ENCODE data around the gene RHOB. TPM values are rescaled to one million over a fixed set of nuclear protein-coding genes. Genes with fewer than 3 reads are reported as not detected.
A peak's percentile ranks its signal among the peaks of the same experiment; 100 is the strongest.

The RHOB gene
- total RNA-seq, 1 experiment from 2014 or later, result 38.9 TPM

DNA sequence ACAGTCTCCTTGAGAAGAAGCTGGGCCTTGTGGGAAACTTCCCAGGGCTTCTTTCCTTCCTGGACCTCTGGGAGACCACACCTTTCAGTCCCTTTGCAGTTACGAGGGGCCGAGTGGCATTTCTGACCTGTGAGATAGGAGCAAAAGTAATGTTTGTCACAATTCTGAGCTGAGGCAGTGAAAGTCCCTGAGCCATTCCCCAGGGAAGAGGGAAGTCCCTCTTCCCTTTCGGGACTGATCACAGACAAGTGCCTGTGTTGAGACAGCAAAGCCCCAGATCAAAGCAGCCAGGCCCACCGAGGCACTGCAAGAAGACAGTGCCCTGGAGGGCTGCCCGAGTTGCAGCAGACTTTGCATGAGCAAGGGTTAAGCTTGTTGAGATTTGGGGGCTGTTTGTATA, 41.9 kb downstream of the RHOB start:
- no peaks in the 10 kb centered on the region for H3K36me3 ChIP-seq (ENCODE audit: control insufficient read depth, insufficient read depth, low read length)
- ChIA-PET CTCF (no interaction called here), POLR2A (no interaction called here)
- TF ChIP-seq SIN3A (IDR thresholded peaks at IDR 0.05; ENCODE audit: borderline replicate concordance, insufficient read depth, low read depth, low read length), result no peak
- TF ChIP-seq, protein P1, sequence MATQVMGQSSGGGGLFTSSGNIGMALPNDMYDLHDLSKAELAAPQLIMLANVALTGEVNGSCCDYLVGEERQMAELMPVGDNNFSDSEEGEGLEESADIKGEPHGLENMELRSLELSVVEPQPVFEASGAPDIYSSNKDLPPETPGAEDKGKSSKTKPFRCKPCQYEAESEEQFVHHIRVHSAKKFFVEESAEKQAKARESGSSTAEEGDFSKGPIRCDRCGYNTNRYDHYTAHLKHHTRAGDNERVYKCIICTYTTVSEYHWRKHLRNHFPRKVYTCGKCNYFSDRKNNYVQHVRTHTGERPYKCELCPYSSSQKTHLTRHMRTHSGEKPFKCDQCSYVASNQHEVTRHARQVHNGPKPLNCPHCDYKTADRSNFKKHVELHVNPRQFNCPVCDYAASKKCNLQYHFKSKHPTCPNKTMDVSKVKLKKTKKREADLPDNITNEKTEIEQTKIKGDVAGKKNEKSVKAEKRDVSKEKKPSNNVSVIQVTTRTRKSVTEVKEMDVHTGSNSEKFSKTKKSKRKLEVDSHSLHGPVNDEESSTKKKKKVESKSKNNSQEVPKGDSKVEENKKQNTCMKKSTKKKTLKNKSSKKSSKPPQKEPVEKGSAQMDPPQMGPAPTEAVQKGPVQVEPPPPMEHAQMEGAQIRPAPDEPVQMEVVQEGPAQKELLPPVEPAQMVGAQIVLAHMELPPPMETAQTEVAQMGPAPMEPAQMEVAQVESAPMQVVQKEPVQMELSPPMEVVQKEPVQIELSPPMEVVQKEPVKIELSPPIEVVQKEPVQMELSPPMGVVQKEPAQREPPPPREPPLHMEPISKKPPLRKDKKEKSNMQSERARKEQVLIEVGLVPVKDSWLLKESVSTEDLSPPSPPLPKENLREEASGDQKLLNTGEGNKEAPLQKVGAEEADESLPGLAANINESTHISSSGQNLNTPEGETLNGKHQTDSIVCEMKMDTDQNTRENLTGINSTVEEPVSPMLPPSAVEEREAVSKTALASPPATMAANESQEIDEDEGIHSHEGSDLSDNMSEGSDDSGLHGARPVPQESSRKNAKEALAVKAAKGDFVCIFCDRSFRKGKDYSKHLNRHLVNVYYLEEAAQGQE (IDR thresholded peaks at IDR 0.05; ENCODE audit: insufficient read depth in 1 of 2, low read depth in 2 of 2, low read length in 1 of 2), result no peak
- TF ChIP-seq TCF7L2 (IDR thresholded peaks at IDR 0.05; ENCODE audit: low read depth, low read length), result no peak
- TF ChIP-seq, protein P2, sequence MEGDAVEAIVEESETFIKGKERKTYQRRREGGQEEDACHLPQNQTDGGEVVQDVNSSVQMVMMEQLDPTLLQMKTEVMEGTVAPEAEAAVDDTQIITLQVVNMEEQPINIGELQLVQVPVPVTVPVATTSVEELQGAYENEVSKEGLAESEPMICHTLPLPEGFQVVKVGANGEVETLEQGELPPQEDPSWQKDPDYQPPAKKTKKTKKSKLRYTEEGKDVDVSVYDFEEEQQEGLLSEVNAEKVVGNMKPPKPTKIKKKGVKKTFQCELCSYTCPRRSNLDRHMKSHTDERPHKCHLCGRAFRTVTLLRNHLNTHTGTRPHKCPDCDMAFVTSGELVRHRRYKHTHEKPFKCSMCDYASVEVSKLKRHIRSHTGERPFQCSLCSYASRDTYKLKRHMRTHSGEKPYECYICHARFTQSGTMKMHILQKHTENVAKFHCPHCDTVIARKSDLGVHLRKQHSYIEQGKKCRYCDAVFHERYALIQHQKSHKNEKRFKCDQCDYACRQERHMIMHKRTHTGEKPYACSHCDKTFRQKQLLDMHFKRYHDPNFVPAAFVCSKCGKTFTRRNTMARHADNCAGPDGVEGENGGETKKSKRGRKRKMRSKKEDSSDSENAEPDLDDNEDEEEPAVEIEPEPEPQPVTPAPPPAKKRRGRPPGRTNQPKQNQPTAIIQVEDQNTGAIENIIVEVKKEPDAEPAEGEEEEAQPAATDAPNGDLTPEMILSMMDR (IDR thresholded peaks at IDR 0.05), result no peak
- no peak for TF ChIP-seq POLR2AphosphoS5 (IDR thresholded peaks at IDR 0.05; ENCODE audit: low read depth, low read length)
- H3K27me3 ChIP-seq (ENCODE audit: control insufficient read depth, insufficient read depth, low read length), result no peaks in the 10 kb centered on the region
- no peak overlapping the region for H3K4me3 ChIP-seq (ENCODE audit: low read depth in 2 of 2, low read length in 2 of 2)
- no peaks in the 10 kb centered on the region; the same call in 1 of the 2 replicates for H3K4me1 ChIP-seq (ENCODE audit: control insufficient read depth, insufficient read depth, low read length)
- no TSS peak for BruUV-seq (replicated peaks)
- DNase-seq (ENCODE audit: low read depth, low spot score) (no peak), ATAC-seq (no peak; the same call in 1 of the 2 replicates)
- no peaks in the 10 kb centered on the region for H3K9me3 ChIP-seq (ENCODE audit: control insufficient read depth, insufficient read depth, low read depth, low read length)
- 0 out of 2 replicates have a peak overlapping the region, but pooled peaks have one; percentile 59 for H3K27ac ChIP-seq (ENCODE audit: low read length)
- in situ Hi-C loops (cut with HindIII; ENCODE audit: low pct_unique_long_range_greater_than_20kb, low sequenced_read_pairs), result no loop called here
- intact Hi-C loops (cut with micrococcal nuclease; ENCODE audit: unreplicated experiment), result no loop called here

DNA sequence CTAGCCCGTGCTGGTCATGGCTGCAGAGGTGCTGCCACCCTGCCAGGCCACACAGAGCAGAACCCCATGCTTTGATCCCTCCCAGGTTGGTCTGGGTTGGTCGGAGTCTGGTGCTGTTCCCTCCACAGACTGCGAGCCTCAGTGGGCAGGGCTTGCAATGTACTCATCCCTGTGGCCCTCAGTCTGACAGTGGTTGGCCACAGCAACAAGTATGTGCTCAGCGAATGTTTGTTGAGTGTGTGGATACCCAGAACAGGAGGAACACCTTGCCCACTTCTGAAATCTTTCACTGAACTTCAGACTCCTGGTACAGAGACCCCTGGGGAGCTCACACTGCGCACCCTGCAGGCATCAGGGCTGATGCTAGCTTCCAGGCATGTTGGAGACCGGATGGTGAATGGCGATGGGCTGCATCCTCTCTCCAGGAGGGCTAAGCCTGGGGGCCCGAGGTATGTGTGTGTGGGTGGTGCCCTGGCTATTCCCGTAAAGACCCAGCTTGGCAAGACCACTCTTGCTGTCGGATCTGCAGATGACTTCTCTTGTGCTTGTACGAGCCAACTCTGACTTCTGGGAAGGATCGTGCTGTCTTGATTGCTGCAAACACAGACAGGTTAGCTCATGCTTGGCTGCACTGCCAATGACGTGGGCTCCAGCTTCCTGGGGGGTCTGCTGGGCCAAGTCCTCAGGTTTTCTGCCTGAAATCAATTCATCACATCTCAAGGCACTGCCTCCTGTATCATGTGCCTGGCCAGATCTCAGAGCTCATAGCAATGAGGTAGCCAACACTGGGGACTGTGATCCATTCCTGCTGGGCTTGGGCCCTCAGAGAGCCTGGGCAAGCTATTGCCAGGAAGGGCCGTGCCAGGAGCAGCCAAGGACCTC, 43.7 kb downstream of the RHOB start:
- H3K27ac ChIP-seq (ENCODE audit: low read length), result no peak overlapping the region
- H3K4me3 ChIP-seq (ENCODE audit: low read depth in 2 of 2, low read length in 2 of 2), result no peak overlapping the region
- ChIA-PET CTCF (no interaction called here), POLR2A (no interaction called here)
- H3K36me3 ChIP-seq (ENCODE audit: control insufficient read depth, insufficient read depth, low read length), result no peaks in the 10 kb centered on the region
- DNase-seq (ENCODE audit: low read depth, low spot score), result no peak
- no peaks in the 10 kb centered on the region; the same call in 1 of the 2 replicates for H3K4me1 ChIP-seq (ENCODE audit: control insufficient read depth, insufficient read depth, low read length)
- TF ChIP-seq POLR2AphosphoS5 (IDR thresholded peaks at IDR 0.05; ENCODE audit: low read depth, low read length) (no peak), TCF7L2 (IDR thresholded peaks at IDR 0.05; ENCODE audit: low read depth, low read length) (no peak), SIN3A (IDR thresholded peaks at IDR 0.05; ENCODE audit: borderline replicate concordance, insufficient read depth, low read depth, low read length) (no peak)
- TF ChIP-seq, protein P1 (IDR thresholded peaks at IDR 0.05; ENCODE audit: insufficient read depth in 1 of 2, low read depth in 2 of 2, low read length in 1 of 2), result no peak
- TF ChIP-seq, protein P2 (IDR thresholded peaks at IDR 0.05), result no peak
- in situ Hi-C loops (cut with HindIII; ENCODE audit: low pct_unique_long_range_greater_than_20kb, low sequenced_read_pairs) (no loop called here), intact Hi-C loops (cut with micrococcal nuclease; ENCODE audit: unreplicated experiment) (no loop called here)
- no TSS peak for BruUV-seq (replicated peaks)
- ATAC-seq, result no peak
- no peaks in the 10 kb centered on the region for H3K27me3 ChIP-seq (ENCODE audit: control insufficient read depth, insufficient read depth, low read length)
- no peaks in the 10 kb centered on the region for H3K9me3 ChIP-seq (ENCODE audit: control insufficient read depth, insufficient read depth, low read depth, low read length)

All from Panc1 (cell line).